PC-9 (cell line): ENCODE data around the gene PFKFB4.

Experiments
- EZH2 ChIP-seq: fragments of 200-600 bp; sonication (generic); IDR thresholded peaks from 2 replicates; pipeline ENCODE4 v1.8.0; 2017; ENCODE audit warnings: antibody characterized with exemption, low read depth
- TF ChIP-seq, protein P1 (sequence below): fragments of 200-600 bp; sonication (generic); conservative IDR thresholded peaks from 2 replicates; pipeline ENCODE4 v1.6.1; 2017; ENCODE audit warnings: mixed run types, antibody characterized with exemption, mild to moderate bottlenecking, moderate library complexity

DNA sequence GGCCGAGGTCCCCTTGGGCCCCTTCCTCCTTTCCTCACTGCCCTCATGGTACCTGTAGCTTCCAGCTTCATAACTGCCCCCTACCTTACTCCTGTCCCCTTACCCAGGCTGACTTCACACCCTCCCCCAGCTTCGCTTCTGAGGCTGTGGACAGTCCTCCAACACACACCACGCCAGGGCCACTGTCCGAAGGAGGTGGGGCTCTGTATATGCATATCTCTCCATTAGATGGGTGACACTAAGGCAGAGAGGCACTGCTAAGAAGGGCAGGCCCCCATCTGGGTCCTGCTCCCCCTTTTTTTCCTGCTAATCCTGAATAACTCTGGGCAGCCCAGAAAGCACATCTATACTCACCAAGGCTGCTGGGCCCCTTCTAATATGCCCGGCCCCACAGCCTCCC lies 39.6 kb upstream of the PFKFB4 start:
- no peak for TF ChIP-seq EZH2
- TF ChIP-seq, protein P1, sequence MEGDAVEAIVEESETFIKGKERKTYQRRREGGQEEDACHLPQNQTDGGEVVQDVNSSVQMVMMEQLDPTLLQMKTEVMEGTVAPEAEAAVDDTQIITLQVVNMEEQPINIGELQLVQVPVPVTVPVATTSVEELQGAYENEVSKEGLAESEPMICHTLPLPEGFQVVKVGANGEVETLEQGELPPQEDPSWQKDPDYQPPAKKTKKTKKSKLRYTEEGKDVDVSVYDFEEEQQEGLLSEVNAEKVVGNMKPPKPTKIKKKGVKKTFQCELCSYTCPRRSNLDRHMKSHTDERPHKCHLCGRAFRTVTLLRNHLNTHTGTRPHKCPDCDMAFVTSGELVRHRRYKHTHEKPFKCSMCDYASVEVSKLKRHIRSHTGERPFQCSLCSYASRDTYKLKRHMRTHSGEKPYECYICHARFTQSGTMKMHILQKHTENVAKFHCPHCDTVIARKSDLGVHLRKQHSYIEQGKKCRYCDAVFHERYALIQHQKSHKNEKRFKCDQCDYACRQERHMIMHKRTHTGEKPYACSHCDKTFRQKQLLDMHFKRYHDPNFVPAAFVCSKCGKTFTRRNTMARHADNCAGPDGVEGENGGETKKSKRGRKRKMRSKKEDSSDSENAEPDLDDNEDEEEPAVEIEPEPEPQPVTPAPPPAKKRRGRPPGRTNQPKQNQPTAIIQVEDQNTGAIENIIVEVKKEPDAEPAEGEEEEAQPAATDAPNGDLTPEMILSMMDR = no peak
